Astrocyte (in vitro differentiated cells and primary cell): ENCODE results near the gene TEX101.

Experiments used
- EZH2 ChIP-seq: IDR thresholded peaks from 2 replicates; pipeline ENCODE4 v1.6.1; 2012; ENCODE audit warnings: mild to moderate bottlenecking, low read length, inconsistent platforms; ENCODE audit not compliant: insufficient read depth
- TF ChIP-seq, protein P1 (sequence below): IDR thresholded peaks from 2 replicates; pipeline ENCODE4 v1.5.1; 2011; ENCODE audit warnings: low read depth, mild to moderate bottlenecking, inconsistent platforms, low read length, moderate library complexity; ENCODE audit not compliant: insufficient read depth

DNA sequence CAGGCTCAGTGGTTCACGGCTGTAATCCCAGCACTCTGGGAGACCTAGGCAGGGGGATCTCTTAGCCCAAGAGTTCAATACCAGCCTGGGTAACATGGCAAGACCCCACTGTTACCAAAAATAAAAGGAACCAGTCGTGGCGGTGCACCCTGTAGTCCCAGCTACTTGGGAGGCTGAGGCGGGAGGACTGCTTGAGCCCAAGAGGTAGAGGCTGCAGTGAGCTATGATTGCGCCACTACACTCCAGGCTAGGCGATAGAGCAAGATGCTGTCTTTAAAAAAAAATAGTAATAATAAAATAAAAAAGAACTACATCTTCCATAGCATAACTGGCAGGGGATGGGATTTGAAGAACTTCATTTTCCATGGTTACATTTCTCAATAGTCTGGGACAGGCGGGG, 47.7 kb downstream of the TEX101 start:
- TF ChIP-seq, protein P1, sequence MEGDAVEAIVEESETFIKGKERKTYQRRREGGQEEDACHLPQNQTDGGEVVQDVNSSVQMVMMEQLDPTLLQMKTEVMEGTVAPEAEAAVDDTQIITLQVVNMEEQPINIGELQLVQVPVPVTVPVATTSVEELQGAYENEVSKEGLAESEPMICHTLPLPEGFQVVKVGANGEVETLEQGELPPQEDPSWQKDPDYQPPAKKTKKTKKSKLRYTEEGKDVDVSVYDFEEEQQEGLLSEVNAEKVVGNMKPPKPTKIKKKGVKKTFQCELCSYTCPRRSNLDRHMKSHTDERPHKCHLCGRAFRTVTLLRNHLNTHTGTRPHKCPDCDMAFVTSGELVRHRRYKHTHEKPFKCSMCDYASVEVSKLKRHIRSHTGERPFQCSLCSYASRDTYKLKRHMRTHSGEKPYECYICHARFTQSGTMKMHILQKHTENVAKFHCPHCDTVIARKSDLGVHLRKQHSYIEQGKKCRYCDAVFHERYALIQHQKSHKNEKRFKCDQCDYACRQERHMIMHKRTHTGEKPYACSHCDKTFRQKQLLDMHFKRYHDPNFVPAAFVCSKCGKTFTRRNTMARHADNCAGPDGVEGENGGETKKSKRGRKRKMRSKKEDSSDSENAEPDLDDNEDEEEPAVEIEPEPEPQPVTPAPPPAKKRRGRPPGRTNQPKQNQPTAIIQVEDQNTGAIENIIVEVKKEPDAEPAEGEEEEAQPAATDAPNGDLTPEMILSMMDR: no peak
- TF ChIP-seq EZH2: no peak
